ENCODE data around the gene MBTPS1.

DNA sequence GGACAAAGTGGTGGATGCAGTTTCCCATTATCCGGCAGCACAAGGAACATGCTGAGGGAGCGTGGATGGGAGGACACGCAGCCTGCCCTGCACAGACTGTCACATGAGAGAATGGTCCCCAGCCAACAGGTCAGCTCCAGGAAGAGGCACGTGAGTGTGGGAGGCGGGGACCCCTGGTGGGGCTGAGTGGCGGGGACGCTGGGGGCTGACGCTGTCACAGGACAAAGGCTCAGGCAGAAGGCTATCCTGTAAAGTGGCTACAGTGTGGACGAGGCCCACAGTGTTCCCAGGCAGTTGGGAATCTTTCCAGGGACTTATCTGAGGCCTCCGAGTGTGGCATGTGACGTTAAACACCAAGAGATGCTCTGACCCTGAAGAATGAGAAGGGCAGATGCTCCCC, 30.4 kb downstream of the MBTPS1 start:
- TF ChIP-seq POLR2A (IDR thresholded peaks at IDR 0.05; ENCODE audit: extremely low read depth, insufficient read length), result no peak
- TF ChIP-seq CTCF (IDR thresholded peaks at IDR 0.05; ENCODE audit: low read depth, low read length), result no peak
- TF ChIP-seq MYC (IDR thresholded peaks at IDR 0.05; ENCODE audit: low read depth, low read length), result no peak
